Daoy (cell line): Measurements from ENCODE around the gene MAPKAPK2. TPM values are rescaled to one million over a fixed set of nuclear protein-coding genes. Genes with fewer than 3 reads are reported as not detected.

Experiments
- DNase-seq: peaks from one replicate; pipeline ENCODE4 v3.0.0-alpha.2; 2015; ENCODE audit warnings: low read depth
- total RNA-seq: library from RNA; depleted of rRNA; stranded (reverse); fragments of >200 nt; shearing (Covaris generic); gene quantifications from 2 replicates; pipeline ENCODE4 v1.2.3, GENCODE V29; 2014

MAPKAPK2 gene
- total RNA-seq, 1 experiment from 2014 or later, result 32.0 TPM

- DNase-seq, result no peak
Measured at GRCh38 chr1:206703661-206704060, 19.0 kb downstream of the MAPKAPK2 start.

DNA sequence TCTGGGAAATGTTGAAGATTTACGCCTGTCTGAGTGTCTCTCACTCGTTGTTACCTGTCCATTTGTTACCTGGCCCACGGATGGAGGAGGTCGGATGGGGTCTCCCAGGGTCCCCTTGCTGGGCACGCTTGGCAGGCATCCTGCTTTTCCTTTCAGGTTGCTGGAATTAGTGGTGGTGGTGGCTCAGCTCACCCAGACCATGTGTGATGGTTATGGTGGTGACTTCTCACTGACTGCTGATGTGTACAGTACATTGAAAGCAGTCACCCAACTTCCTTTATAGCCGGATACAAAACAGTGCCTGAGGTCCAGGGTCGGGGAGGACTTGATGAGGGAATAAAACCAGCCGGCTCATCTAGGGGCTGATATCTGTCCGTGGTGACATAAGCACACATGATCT is 19.5 kb downstream of the MAPKAPK2 start:
- DNase-seq, result no peak

DNA sequence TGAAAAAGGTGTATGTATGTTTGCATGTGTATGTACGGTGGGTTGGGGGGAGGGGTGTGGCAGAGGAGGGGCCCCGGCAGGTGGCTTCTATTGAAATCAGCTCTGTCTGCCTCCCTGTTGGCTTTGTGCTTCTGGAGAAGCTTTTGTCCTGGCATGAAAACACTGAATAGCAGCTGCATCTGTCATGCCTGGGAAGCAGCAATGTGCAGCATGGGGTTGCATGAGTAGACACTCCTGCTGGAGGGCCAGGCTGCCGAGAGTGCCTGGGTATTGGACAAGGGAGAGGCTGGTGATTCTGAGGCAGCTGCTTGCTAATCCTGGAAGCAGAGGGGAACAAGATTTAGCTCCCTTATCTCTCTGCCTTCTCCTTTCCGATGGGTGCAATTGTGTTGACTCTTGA is 20.5 kb downstream of the MAPKAPK2 start:
- no peak for DNase-seq

- DNase-seq, result no peak
Measured at GRCh38 chr1:206705726-206706297, 21.1 kb downstream of the MAPKAPK2 start.

DNA sequence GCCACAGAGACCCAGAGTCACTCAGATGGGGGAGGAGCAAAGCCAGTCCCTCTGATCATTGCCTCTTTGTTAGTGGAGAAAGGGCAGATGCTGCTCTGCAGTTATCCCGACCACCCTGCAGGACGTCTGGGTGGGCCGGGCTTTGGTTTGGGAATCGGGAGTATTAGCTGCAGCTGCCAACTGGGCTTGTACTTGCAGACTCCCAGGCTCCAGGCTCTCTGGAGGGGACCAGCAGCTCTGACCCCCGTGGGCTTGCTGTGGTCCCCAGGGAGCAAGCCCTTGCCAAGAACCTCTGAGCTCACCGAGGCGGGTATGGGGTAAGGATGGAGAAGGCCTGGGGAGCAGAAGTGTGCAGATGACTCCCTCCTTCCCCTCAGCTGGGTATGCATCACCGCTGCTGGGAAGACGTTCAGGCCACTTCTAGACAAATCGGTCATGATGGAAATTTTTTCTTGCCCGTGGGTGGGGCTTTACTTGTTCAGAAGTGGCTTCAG is 21.6 kb downstream of the MAPKAPK2 start:
- DNase-seq, result peak; percentile 73

DNA sequence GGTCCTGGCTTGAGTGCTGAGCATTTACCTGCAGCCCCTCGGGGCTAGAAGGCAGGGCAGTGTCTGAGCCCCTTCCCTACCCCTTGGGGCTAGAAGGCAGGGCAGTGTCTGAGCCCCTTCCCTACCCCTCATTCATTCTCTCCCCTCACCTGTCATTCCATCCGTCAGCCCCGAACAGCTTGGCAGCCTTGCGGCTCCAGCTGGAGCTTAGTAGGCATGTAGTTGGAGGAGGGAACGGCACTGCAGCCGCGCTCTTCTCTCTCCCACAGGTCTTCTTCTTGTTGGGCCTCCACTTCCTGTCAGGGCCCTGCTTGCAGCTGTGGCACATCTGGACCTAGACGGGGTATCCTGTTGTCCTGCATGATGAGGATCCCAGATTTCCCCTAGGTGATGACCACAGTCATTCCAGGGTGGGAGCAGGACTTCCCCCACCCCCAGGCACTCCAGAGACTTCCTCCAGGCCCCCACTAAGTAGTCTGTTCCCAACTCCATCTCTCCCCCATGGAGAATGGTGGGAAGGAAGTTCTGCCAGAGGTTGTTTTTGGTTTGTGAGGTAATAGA is 22.2 kb downstream of the MAPKAPK2 start:
- DNase-seq, result no peak

GRCh38 chr1:206708058-206708457 is 23.4 kb downstream of the MAPKAPK2 start:
- no peak for DNase-seq

DNA sequence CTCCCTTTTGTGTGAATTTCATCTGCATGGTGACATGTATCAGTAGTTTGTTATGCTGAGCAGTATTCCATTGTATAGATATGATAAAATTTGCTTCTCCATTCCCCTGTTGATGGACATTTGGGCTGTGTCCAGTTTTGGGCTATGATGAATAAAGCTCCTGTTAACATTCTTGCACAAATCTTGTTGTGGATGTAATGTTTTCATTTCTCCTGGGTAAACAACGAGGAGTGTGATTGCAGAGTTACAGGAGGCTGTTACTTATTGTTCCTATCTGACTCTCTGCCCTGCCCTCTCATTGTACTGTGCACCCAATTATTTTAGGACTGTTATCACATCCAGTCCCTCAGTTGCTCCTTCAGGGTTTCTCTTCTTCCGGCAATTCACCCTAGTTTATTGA is 24.2 kb downstream of the MAPKAPK2 start:
- no peak for DNase-seq

GRCh38 chr1:206709322-206709721 is 24.6 kb downstream of the MAPKAPK2 start:
- no peak for DNase-seq

GRCh38 chr1:206709772-206710459 is 25.2 kb downstream of the MAPKAPK2 start:
- DNase-seq, result peak; percentile 36

GRCh38 chr1:206710460-206710823 is 25.7 kb downstream of the MAPKAPK2 start:
- DNase-seq, result no peak

GRCh38 chr1:206713070-206713469 is 28.4 kb downstream of the MAPKAPK2 start:
- no peak for DNase-seq

GRCh38 chr1:206713910-206714312 is 29.2 kb downstream of the MAPKAPK2 start:
- no peak for DNase-seq

GRCh38 chr1:206714331-206715058 is 29.8 kb downstream of the MAPKAPK2 start:
- DNase-seq, result peak; percentile 32

DNA sequence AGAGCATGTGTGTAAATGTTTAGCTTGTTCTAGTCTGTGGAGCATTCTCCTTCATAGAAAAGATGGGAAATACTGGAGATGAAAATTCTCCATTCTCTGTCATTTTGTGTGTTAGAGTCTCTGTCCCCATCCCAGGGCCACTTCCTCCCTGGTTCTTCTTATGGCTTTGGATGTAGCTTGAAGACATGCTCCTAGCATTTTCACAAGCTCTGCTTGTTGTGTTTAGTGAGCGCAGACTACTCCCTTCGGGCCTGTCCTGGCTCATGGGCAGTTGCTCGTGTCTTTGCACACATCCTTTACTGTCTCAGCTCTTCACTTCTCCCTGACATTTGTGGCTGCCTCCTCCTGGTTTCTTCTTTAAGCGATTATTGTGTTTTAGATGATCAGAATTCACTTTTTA is 30.4 kb downstream of the MAPKAPK2 start:
- DNase-seq, result no peak

GRCh38 chr1:206715552-206716158 is 30.9 kb downstream of the MAPKAPK2 start:
- no peak for DNase-seq

GRCh38 chr1:206716159-206716869 is 31.6 kb downstream of the MAPKAPK2 start:
- no peak for DNase-seq

- DNase-seq, result no peak
Measured at GRCh38 chr1:206716870-206717673, 32.4 kb downstream of the MAPKAPK2 start.

DNA sequence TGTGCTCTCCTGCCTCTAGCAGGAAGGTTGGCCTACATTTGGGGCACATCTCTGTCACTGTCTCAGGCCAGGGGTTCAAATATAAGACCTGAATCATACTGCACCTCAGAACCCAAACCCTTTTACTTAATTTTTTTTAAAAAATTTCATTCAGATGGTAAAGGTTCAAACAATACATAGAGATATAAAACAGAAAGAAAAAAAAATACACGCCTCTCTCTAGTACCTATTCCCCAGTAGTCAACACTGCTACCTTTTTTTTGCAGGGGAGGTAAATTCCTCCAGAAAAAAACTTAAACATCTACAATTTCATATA is 32.9 kb downstream of the MAPKAPK2 start:
- DNase-seq, result no peak

- DNase-seq, result no peak
Measured at GRCh38 chr1:206719169-206719839, 34.6 kb downstream of the MAPKAPK2 start.
